AML-193 (cell line): ENCODE measurements around the gene GDPD4.
"Not testable (repeated sequence)": the region's sequence is repeated elsewhere in the genome, so short reads cannot be mapped to it uniquely, and the experiment has no call there.

Source experiments
- DNase-seq, 2 experiments: peaks; one replicate each; lab custom pipeline; 2025; lab: John Stamatoyannopoulos, UW

GDPD4 gene, protein sequence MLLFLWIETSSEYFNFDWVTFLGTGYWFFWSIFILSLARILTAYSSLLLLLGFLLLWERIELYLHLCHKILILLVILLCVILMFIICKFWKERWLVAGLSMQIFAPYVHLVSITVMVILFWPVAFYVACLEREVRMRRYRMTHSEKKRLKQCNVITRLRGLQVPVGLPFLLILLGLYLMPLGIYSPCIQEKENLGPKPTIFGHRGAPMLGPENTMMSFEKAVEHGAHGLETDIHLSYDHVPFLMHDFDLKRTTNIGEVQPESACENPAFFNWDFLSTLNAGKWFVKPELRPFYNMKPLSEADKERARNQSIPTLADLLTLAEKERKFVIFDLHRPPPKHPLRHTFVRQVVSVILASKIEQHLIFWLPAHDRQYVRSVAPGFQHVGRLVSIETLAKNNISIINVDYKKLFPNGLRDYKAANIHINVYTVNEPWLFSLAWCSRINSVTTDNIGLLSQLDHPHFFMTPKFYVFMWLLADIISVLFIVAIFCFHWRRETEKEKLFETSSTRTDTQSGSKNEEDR

DNA sequence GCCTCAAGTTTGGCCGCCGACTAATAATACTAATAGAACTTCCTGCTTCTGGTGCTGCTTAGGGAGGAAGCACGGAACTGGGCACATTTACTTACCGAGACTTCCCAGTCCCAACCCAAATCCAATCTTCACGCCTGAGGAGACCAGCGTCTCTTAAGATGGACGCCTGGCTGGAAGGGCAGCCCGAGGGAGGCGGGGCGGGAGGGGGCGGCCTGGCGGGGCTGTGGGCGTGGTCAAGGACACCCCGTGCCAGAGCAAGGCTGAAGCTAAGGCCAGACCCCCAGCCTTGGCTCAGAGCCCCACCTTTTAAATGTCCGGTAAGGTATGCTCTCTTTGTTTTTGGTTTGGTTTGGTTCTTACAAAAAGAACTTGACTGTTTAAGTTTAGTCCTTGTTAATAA, at the start of gene GDPD4:
TSS of gene GDPD4 (minus strand) at position 177 of the 400 bp plus-strand sequence. CDS start 16,549 bp downstream, outside the sequence.
- DNase-seq = no peak

- no peak for DNase-seq
Measured at GRCh38 chr11:77347948-77348347, 46.5 kb upstream of the GDPD4 start.

GRCh38 chr11:77346906-77347603, 45.6 kb upstream of the GDPD4 start:
- DNase-seq = no peak

- DNase-seq = no peak
Measured at GRCh38 chr11:77345621-77346020, 44.1 kb upstream of the GDPD4 start.

- DNase-seq = no peak
Measured at GRCh38 chr11:77340501-77340900, 39.0 kb upstream of the GDPD4 start.

- no peak for DNase-seq
Measured at GRCh38 chr11:77332259-77332658, 30.8 kb upstream of the GDPD4 start.

- no peak for DNase-seq
Measured at GRCh38 chr11:77325159-77325558, 23.7 kb upstream of the GDPD4 start.

DNA sequence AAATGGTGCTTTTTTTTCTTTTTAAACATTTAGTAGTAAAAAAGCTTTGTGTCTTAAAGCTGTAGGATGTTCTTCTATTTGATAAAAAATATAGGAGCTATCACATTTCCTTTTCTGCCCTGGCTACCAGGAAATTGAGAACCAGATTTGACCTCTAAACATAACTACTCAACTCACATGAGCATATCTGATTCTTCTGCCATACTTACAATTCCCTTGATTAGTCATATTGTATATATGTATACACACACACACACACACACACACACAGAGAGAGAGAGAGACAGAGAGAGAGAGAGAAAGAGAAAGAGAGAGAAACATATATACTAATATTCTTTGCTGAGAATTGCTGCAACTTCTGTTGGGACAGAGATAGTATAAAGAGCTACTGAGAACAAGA, 23.0 kb upstream of the GDPD4 start:
- DNase-seq = no peak

GRCh38 chr11:77322926-77323590, 21.6 kb upstream of the GDPD4 start:
- no peak for DNase-seq

- DNase-seq = no peak
Measured at GRCh38 chr11:77322506-77322905, 21.0 kb upstream of the GDPD4 start.

DNA sequence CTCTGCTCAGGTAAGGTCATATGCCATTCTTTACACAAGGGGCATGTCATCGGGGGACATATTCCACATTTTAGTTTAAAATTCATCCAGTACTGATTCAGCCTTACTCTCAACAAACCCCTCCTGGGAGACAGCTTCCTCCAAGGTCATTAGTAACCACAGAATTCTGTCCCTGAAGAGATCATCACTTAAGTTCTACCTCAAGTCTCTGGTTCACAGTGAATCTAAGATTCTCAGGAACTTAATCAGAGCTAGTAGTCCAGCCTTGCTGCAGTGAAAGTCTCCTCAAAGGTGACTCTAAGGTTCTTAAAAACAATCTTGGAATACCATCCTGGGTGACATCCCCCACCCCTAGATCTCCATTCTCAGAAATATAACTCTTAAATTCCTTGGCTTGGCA, 18.9 kb upstream of the GDPD4 start:
- DNase-seq = no peak

DNA sequence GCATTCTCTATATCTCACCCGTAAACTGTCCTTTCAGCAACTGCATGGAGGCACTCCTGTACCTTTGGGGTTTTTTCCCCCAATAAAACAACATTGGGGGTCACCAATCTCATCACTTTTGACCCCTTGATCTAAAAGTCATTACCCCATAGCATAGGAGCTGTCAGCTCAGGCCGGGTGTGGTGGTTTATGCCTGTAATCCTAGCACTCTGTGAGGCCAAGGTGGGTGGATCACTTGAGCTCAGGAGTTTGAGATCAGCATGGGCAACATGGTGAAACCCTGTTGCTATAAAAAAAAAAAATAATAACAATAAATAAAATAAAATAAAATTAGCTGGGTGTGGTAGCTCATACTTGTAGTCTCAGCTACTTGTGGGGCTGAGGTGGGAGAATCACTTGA, 17.1 kb upstream of the GDPD4 start:
- DNase-seq = no peak

DNA sequence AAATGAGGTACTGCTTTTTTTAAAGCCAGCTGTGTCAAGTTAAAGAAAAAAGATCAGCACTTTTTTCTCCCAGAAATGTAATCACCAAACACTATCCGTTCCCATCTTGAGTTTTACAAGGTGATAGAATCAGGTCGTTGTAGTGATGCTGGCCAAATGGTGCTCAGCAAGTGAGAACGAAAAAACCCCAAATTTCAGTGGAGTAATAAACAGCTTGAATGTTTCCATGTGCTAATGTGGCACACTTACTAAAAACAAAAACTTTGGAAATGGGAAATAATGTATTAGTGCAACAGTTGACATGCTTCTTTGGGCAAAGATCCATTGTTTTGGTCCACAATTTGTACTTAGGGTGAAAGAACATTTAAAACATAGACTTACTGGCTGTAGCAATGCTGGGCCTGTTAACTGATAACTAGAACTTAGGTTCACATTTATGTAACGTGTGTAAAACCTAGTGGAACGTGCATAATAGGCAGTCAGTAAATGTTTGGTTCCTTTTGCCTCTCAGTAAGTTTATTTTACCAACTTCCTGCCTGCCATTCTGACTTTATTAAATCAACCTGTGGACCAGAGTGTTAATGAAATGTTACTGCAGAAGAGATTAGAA, 15.4 kb upstream of the GDPD4 start:
- DNase-seq = no peak

DNA sequence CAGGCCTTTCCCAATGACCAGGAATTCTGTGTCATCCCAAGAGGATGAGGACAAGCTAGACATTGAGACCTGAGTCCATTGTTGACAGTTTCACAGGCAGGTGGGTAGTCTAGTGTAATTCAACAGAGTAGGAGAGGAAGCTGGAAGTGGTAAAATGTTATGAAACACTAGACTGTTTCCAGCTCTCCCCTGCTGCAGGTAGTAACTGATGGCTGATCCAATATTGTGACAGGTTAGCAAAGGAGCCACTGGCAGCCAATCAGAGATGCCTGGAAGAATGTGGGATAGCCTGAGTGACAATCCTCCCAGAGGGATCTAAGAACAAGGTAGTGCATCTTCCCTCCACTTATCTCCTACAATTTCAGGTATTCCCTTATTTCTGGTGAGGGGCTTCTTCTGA, 10.6 kb upstream of the GDPD4 start:
- DNase-seq = no peak

DNA sequence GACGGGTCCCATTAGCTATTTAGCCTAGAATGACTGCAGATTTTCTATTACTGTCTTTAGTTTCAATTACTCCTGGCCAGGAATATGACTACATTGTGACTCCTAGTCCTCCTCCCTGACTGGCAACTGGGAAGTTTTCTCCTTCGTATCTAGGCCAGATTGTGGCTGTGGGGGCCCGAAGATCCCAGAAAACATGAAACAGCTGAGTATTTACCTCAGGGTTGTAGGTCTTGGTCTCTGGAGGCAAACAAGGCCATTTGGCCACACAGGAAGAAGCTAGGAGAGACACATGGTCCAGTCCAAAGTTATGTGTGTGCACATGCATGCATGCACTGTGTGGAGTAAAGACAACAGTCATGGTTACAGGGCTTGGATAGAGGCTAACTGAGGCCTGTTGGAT, 10.2 kb upstream of the GDPD4 start:
- no peak for DNase-seq

DNA sequence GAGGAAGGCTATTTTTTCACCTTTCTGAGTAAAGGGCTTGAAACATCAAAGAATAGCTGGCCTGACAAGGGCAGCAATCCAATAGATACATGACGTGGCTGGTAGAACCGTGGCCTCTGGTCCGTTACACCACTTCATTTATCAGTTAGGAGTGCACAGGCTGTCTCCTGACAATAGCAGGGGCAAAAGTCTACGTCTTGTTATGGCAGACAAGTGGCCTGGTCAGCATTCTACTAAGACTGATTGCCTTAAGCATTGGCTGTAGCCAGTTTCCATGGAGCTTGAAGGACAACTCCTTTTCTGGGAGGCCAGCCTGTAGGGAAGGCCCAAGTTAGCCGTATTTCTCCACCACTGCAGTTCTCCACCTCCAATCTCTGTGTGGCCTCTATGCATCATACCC, 9.2 kb upstream of the GDPD4 start:
- DNase-seq = no peak

- no peak for DNase-seq
Measured at GRCh38 chr11:77309401-77310085, 8.1 kb upstream of the GDPD4 start.

- no peak for DNase-seq
Measured at GRCh38 chr11:77308838-77309237, 7.4 kb upstream of the GDPD4 start.

DNA sequence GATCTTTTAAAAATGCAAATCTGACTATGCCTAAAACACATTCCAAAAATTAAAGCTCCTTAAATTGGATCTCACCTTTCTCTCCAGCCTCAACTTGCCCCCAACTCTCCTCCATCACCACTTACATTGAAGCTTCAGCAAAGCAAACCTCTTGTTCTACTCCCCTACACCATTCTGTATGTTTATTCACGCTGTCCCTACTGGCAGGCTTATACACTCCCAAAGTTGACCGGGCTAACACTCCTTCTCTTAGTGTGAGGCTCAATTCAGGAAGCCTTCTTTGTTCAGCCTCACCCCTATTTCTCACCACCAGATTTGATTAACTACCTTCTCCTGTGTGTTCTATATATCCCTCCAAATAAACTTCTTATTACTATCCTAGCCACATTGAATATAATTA, 1.8 kb upstream of the GDPD4 start:
- DNase-seq = no peak

DNA sequence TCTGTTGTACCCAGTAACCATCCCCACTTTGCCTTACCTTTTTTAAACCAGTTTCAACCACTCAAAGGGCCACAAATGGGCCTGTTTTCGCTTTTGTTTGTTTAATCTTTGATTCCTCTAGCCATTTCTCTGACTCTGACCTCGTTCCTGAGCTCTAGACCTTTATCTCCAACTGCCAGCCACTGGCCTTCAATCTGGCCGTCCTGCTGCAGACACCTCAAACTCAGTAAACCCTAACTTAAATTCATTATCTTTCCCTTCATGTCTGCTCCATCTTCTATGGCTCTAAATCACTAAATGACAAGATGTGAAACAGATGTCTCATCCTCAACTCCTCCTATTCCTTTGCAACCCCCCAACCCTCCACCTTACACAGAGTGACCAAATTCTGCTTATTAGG, 1.3 kb upstream of the GDPD4 start:
- DNase-seq = no peak

DNA sequence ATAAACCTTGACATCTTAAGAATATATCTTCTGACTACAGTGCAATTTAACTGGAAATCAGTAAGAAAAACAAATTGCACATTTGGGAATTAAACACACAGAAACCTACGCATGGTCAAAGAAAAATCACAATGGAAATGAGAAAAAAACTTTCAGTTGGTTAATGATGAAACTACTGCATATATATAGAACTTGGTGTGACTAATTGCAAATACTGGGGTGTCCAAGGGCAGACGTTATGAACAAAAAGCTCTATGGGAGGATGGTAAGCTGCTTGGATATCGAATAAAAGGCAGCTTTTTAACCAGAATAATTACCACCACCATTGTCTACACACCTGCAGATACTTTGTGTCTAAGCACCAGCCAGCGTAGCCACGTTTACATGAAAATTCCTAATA, 791 bp downstream of the GDPD4 start:
- no peak for DNase-seq

DNA sequence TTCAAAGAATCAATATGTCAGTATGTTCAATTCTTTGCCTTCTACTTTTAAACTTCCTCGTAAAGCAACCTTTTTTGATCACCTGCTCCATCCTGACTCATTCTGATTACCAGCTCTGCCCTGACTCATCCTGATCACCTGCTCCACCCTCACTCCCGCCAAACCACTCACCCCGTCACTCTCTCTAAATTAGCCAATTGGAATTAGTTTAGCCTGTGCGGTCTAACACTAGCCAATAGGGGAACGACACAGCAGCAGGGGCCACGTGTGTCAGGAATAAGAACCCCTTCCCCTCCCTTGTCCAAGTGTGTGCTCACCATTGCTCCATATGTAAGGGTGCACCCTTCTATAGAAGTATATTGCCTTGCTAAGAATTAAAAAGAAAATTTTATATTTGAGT, 1.5 kb downstream of the GDPD4 start:
- DNase-seq = not testable (repeated sequence)
